Measurements from ENCODE around the gene CDC40.
"Not testable (repeated sequence)": the region's sequence is repeated elsewhere in the genome, so short reads cannot be mapped to it uniquely, and the experiment has no call there.

DNA sequence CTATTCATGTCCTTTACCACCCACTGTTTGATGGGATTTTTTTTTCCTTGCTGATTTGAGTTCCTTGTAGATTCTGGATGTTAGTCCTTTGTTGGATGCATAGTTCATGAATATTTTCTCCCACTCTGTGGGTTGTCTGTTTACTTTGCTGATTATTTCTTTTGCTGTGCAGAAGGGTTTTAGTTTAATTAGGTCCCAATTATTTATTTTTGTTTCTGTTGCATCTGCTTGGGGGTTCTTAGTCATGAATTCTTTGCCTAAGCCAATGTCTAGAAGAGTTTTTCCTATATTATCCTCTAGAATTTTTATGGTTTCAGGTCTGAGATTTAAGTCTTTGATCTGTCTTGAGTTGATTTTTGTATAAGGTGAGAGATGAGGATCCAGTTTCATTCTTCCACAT lies 92.6 kb downstream of the CDC40 start:
- not testable (repeated sequence) for TF ChIP-seq EP300, POLR2A (IDR thresholded peaks at IDR 0.05)
- TF ChIP-seq, protein P1, sequence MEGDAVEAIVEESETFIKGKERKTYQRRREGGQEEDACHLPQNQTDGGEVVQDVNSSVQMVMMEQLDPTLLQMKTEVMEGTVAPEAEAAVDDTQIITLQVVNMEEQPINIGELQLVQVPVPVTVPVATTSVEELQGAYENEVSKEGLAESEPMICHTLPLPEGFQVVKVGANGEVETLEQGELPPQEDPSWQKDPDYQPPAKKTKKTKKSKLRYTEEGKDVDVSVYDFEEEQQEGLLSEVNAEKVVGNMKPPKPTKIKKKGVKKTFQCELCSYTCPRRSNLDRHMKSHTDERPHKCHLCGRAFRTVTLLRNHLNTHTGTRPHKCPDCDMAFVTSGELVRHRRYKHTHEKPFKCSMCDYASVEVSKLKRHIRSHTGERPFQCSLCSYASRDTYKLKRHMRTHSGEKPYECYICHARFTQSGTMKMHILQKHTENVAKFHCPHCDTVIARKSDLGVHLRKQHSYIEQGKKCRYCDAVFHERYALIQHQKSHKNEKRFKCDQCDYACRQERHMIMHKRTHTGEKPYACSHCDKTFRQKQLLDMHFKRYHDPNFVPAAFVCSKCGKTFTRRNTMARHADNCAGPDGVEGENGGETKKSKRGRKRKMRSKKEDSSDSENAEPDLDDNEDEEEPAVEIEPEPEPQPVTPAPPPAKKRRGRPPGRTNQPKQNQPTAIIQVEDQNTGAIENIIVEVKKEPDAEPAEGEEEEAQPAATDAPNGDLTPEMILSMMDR (IDR thresholded peaks at IDR 0.05), result not testable (repeated sequence)

Measured in tibial nerve (tissue), 4 donors.